ENCODE measurements around the gene CHST3. TPM values are rescaled to one million over a fixed set of nuclear protein-coding genes. Genes with fewer than 3 reads are reported as not detected.

The CHST3 gene
- polyA plus RNA-seq, 1 donor (not counting 4 experiments of a cell fraction or from before 2014, with no cell fraction given) = 12.0 TPM

- H3K79me2 ChIP-seq (ENCODE audit: control insufficient read depth, insufficient read depth, low read length) = no peaks in the 10 kb centered on the region
- no peak overlapping the region for H2AFZ ChIP-seq (ENCODE audit: control insufficient read depth, low read length)
- no peaks in the 10 kb centered on the region for H3K4me1 ChIP-seq (ENCODE audit: control insufficient read depth, extremely low read depth, insufficient read depth, low read length)
- dilution Hi-C loops (cut with MboI; ENCODE audit: extremely low pct_ligation_motif_present, low sequenced_read_pairs) = no loop called here
- H3K27me3 ChIP-seq (ENCODE audit: control insufficient read depth, extremely low read depth, insufficient read depth, low read length) = no peaks in the 10 kb centered on the region
- peaks cover 2 to 5% of the 10 kb centered on the region in 2 experiments for H3K36me3 ChIP-seq (ENCODE audit: control insufficient read depth in 2 of 2, extremely low read depth in 1 of 2, insufficient read depth in 2 of 2, low read length in 2 of 2)
- no peak for FAIRE-seq
- no peak overlapping the region for H3K4me2 ChIP-seq (ENCODE audit: control insufficient read depth, extremely low read depth, insufficient read depth, low read depth, low read length)
- H3K9me1 ChIP-seq (ENCODE audit: control insufficient read depth, extremely low read depth, insufficient read depth, low read length) = no peaks in the 10 kb centered on the region
- H3K9ac ChIP-seq (ENCODE audit: control insufficient read depth, extremely low read depth, insufficient read depth, low read length) = no peak overlapping the region
- H3K27ac ChIP-seq (ENCODE audit: control insufficient read depth, insufficient read depth, low read length) = no peak overlapping the region
- H3K9me3 ChIP-seq (ENCODE audit: control insufficient read depth, low read depth, low read length) = no peaks in the 10 kb centered on the region
- no peak overlapping the region for H3K4me3 ChIP-seq (ENCODE audit: control insufficient read depth in 2 of 3, extremely low read depth in 1 of 3, insufficient read depth in 2 of 3, low read depth in 1 of 3, low read length in 3 of 3)
- DNase-seq (ENCODE audit: low read depth, low spot score) = no peak
- no peaks in the 10 kb centered on the region for H4K20me1 ChIP-seq (ENCODE audit: control insufficient read depth, extremely low read depth, insufficient read depth, low read length)
- no peak for TF ChIP-seq CTCF (optimal IDR thresholded peaks at IDR 0.05 in 1 of 3, IDR thresholded peaks at IDR 0.05 in 1 of 3, conservative IDR thresholded peaks at IDR 0.05 in 1 of 3; ENCODE audit: extremely low read depth in 1 of 3, insufficient read depth in 2 of 3, low read length in 3 of 3)
- no peak for TF ChIP-seq EZH2 (IDR thresholded peaks at IDR 0.05; ENCODE audit: low read length)
Observed at GRCh38 chr10:72015841-72016240, 51.6 kb downstream of the CHST3 start.

- no peak overlapping the region for H3K4me3 ChIP-seq (ENCODE audit: control insufficient read depth in 2 of 3, extremely low read depth in 1 of 3, insufficient read depth in 2 of 3, low read depth in 1 of 3, low read length in 3 of 3)
- H3K9ac ChIP-seq (ENCODE audit: control insufficient read depth, extremely low read depth, insufficient read depth, low read length) = no peak overlapping the region
- no peaks in the 10 kb centered on the region for H3K4me1 ChIP-seq (ENCODE audit: control insufficient read depth, extremely low read depth, insufficient read depth, low read length)
- TF ChIP-seq CTCF (optimal IDR thresholded peaks at IDR 0.05 in 1 of 3, IDR thresholded peaks at IDR 0.05 in 1 of 3, conservative IDR thresholded peaks at IDR 0.05 in 1 of 3; ENCODE audit: extremely low read depth in 1 of 3, insufficient read depth in 2 of 3, low read length in 3 of 3) = no peak
- TF ChIP-seq EZH2 (IDR thresholded peaks at IDR 0.05; ENCODE audit: low read length) = no peak
- no peak overlapping the region for H3K4me2 ChIP-seq (ENCODE audit: control insufficient read depth, extremely low read depth, insufficient read depth, low read depth, low read length)
- DNase-seq (ENCODE audit: low read depth, low spot score) = no peak
- no peaks in the 10 kb centered on the region for H3K36me3 ChIP-seq (ENCODE audit: control insufficient read depth in 2 of 2, extremely low read depth in 1 of 2, insufficient read depth in 2 of 2, low read length in 2 of 2)
- H3K27ac ChIP-seq (ENCODE audit: control insufficient read depth, insufficient read depth, low read length) = no peak overlapping the region
- no peak overlapping the region for H2AFZ ChIP-seq (ENCODE audit: control insufficient read depth, low read length)
- H3K9me1 ChIP-seq (ENCODE audit: control insufficient read depth, extremely low read depth, insufficient read depth, low read length) = no peaks in the 10 kb centered on the region
- no peak for FAIRE-seq
- no peaks in the 10 kb centered on the region for H3K9me3 ChIP-seq (ENCODE audit: control insufficient read depth, low read depth, low read length)
- no peaks in the 10 kb centered on the region for H3K79me2 ChIP-seq (ENCODE audit: control insufficient read depth, insufficient read depth, low read length)
- no peaks in the 10 kb centered on the region for H3K27me3 ChIP-seq (ENCODE audit: control insufficient read depth, extremely low read depth, insufficient read depth, low read length)
- dilution Hi-C loops (cut with MboI; ENCODE audit: extremely low pct_ligation_motif_present, low sequenced_read_pairs) = no loop called here
- no peaks in the 10 kb centered on the region for H4K20me1 ChIP-seq (ENCODE audit: control insufficient read depth, extremely low read depth, insufficient read depth, low read length)
Observed at GRCh38 chr10:72016608-72017300, 52.6 kb downstream of the CHST3 start.

Data from keratinocyte (primary cell).